Lung microvascular endothelial cell (primary cell): Measurements from ENCODE around the gene TSNAX. TPM values are rescaled to one million over a fixed set of nuclear protein-coding genes. Genes with fewer than 3 reads are reported as not detected.
"Not testable (repeated sequence)": the region's sequence is repeated elsewhere in the genome, so short reads cannot be mapped to it uniquely, and the experiment has no call there.

ENCODE experiments used
- DNase-seq, 2 donors: peaks; one replicate each; pipeline versions ENCODE4 v3.0.0 to v3.0.0-alpha.2; 2010; ENCODE audit warnings: low read depth in 2 of 2
- total RNA-seq: library from RNA; depleted of rRNA; stranded (reverse); fragments of >200 nt; gene quantifications from 2 replicates; pipeline ENCODE4 v1.2.1, GENCODE V29; 2014

Gene TSNAX
- total RNA-seq: 22.9 and 24.0 TPM in 2 replicates

GRCh38 chr1:231528172-231529029 lies at the start of gene TSNAX:
TSS of gene TSNAX (plus strand) at chr1:231528669. CDS start at chr1:231528811, 142 bp downstream.
- peak; percentile 96 for DNase-seq

DNA sequence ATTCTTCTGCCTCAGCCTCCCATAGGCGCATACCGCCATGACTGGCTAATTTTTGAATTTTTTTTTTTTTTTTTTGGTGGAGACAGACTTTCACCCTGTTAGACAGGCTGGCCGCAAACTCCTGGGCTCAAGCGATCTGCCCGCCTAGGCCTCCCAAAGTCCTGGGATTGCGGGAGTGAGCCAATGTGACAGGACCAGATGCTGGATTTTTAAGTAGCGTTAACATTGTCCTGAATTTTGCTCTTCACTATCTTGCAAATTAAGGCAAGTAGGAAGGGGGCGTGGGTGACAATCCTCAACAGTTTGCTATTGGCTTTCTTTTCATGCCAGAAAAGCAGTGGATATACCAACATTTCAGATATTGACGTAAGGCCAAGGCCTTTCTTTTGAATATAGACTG lies 49.7 kb upstream of the TSNAX start:
- DNase-seq: no peak

- no peak for DNase-seq
These were observed 48.5 kb upstream of the TSNAX start for GRCh38 chr1:231480008-231480407.

DNA sequence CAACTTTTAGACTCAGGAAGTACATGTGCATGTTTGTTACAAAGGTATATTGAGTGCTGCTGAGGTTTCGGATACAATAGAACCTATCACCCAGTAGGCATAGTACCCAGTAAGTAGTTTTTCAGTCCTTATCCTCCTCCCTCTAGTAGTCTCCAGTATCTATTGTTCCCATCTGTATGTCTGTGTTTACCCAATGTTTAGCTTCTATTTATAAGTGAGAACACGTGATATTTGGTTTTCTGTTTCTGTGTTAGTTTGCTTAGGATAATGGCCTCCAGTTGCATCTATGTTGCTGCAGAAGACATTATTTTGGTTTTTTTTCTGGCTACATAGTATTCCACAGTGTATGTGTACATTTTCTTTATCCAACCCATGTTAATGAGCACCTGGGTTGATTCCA lies 47.2 kb upstream of the TSNAX start:
- no peak for DNase-seq

DNA sequence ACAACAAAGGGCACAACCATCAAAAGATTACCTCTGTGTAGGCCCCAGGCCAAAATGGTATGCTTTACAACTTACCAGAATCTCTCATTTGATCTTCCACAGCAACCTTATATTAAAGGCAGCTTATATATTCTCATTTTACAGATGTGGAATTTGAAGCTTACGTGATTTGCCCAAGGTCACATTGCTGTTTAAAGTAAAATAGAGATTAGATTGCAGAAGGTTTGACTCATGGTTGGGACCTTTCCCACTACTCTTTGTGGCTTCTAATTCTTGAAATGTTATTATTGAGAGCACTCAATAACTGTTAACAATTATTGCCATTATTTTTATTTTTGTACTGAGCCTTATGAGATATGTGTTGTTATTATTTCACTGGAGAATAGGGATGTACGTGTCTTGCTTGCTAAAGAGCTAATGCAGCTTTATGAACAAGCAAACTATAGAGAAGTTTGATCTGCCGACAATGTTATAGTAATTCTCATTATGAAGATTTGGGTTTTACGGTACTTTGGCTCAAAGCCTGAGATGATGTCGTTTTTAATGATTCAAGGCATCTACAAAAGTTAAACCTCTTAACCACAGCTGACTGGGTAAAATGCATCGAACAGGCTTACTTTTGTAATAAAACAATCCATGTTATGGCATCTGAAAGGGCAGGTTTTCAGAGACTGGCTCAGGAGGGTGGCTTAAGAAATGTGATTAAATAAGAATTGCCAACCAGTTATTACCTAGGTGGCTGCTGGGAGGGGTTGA lies 43.3 kb upstream of the TSNAX start:
- no peak for DNase-seq

DNA sequence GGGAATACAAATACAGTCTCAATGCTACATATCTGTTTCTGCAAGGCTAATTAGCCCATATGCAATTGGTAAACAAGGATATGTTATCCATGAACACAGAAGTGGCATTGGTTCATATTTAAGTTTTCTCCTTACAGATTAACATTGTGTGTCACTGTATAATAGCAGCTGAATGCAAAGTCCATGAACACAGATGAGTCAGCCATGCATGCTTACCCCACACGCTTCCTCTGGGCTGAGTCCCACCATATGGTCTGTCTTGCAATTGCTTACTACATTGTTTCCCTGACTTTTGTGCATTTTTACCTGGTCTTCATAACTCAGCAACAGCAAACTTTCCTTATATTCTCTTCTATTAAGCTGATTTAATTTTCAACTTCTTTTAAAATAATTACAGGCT lies 41.5 kb upstream of the TSNAX start:
- DNase-seq: peak in 1 of 2 donors; percentile 55

DNA sequence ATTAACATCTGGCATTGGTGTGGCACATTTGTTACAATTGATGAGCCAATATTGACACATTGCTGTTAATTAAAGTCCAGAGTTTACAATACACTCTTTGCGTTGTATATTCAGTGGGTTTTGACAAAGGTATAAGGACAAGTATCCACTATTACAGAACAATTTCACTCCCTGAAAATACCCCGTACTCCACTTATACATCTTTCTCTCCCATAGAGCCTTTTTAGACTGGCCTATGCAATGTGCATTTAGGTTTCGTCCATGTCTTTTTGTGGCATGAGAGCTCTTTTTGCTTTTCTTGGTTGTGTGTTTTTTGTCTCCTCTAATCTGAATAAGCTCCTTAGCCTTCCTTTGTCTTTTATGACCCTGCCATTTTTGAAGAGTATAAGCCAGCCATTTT lies 40.6 kb upstream of the TSNAX start:
- no peak for DNase-seq

GRCh38 chr1:231493421-231494185 lies 34.9 kb upstream of the TSNAX start:
- DNase-seq: peak in 1 of 2 donors; percentile 60

DNA sequence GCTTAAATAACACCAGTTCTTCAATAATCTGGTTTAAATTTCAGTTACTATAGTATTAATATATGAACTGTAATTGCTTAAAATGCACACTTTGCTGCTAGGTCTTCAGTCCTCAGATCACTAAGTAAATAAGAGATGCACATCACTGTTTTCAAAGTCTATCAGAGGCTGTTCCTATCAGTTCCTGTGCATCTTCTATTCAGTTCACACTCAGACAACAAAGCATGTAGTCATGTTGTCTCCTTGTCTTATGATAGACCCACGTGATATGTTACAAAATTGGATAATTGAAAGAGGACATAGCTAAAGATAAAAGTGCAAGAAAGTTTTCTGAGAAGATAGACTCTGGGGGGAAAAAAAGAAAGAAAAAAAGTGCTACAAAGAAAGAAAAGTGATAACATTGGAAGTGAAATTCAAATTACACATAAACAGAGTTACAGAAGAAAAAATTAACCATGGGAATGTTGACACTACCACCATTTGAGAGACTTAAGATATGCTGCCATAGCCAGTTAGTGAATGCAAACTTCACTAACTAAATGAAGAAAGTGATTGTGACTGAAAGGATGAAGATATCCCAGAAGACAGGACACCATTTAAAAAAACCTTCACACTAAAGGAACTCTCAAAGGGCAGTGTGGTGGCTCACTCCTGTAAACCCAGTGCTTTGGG lies 33.9 kb upstream of the TSNAX start:
- DNase-seq: no peak

DNA sequence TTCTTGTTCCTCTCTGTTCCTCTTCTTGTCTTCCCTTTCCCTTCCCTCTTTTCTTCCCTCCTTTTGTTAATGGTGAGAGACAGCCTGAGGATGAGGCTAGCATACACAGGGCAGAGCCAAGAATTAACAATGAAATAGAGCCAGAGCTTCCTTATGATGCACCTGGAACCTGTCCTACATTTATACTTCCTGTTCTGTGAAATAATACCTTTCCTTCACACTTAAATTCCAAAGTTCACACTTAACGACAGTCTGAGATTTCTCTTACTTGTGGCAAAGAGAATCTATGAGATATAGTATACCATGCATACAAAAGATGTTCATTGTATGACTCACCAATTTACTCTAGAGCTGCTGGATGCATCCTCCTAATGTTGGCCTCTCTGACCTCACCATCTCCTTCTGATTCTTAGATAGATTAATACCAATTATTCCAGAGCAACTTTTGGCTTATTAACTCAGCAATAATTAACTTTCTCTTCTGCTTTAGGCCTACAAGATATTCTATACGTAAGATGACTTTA lies 30.8 kb upstream of the TSNAX start:
- DNase-seq: no peak

- no peak for DNase-seq
These were observed 29.2 kb upstream of the TSNAX start for GRCh38 chr1:231499148-231499763.

- DNase-seq: no peak
These were observed 27.8 kb upstream of the TSNAX start for GRCh38 chr1:231500666-231501065.

- DNase-seq: not testable (repeated sequence)
These were observed 25.3 kb upstream of the TSNAX start for GRCh38 chr1:231503168-231503567.

- DNase-seq: no peak
These were observed 20.8 kb upstream of the TSNAX start for GRCh38 chr1:231507476-231508355.

DNA sequence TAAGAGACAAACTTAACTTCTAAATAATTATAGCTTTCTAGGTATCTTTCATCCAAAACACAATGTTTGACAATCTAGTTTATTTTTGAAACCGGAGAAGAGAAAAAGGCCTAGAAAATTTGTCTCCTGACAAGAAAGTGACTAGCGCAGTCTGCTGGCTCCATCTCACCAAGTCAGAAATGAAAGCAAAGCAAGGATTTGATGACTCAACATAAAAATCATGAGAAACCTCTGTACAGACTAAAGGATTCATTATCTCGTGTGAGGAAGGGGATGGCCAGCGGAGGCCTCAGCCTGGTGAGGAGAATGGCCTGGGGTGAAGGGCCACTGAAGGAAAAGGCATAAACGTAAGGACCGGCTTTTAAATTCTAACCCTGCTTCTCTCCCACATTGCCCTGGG lies 20.0 kb upstream of the TSNAX start:
- DNase-seq: no peak

GRCh38 chr1:231508941-231509340 lies 19.5 kb upstream of the TSNAX start:
- DNase-seq: no peak

- DNase-seq: peak in 1 of 2 donors; percentile 47
These were observed 16.2 kb upstream of the TSNAX start for GRCh38 chr1:231512147-231512698.

GRCh38 chr1:231515748-231516147 lies 12.7 kb upstream of the TSNAX start:
- DNase-seq: peak in 1 of 2 donors; percentile 19

DNA sequence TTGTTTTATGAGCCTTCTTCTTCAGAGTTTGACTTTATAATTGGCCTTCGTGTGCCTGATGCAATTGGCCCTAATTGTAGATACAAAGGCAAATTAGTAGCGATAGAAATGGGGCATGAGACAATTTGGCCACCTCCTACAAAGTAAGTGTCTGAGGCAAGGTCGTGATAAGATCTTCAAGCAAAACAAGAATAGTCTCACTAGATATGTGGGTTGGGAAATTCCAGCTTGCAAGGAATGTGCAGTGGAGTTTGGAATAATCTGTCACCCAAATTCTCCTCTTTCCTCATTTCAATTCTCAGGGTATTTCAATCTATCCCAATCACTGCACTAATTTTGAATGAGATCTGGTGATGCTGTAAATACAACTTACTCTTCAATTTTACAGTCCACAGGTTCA lies 11.4 kb upstream of the TSNAX start:
- no peak for DNase-seq
